Caco-2 (cell line): Measurements from ENCODE around the gene RNF167. TPM values are rescaled to one million over a fixed set of nuclear protein-coding genes. Genes with fewer than 3 reads are reported as not detected.
A peak's percentile ranks its signal among the peaks of the same experiment; 100 is the strongest.

Experiments used
- BruUV-seq: library from RNA; stranded (reverse); fragments of 400-500 nt; replicated peaks from 2 replicates; lab custom pipeline; 2021; lab: Mats Ljungman, UMichigan
- CTCF ChIA-PET: fragments of 300-600 bp; sonication (Branson Sonifier 250); formaldehyde crosslinking; loops from one replicate; lab custom pipeline; 2022; ENCODE audit warnings: antibody characterized with exemption; lab: Charles Lee
- POLR2A ChIA-PET: fragments of 300-600 bp; sonication (Branson Sonifier 250); formaldehyde crosslinking; loops from one replicate; lab custom pipeline; 2022; ENCODE audit warnings: antibody characterized with exemption; lab: Charles Lee
- DNase-seq, 2 experiments: peaks; one replicate each; pipeline versions ENCODE4 v3.0.0 to v3.0.0-alpha.2; 2020 to 2022
- H3K27me3 ChIP-seq: replicated peaks from 2 replicates; pipeline ENCODE4 v1.6.0; 2011; ENCODE audit warnings: low read length; ENCODE audit not compliant: control insufficient read depth, insufficient read depth
- H3K36me3 ChIP-seq: 2 replicates; pipeline ENCODE4 v1.5.1; 2011; ENCODE audit warnings: low read length; ENCODE audit not compliant: control insufficient read depth, insufficient read depth
- H3K4me1 ChIP-seq: fragments of 250-450 bp; sonication (Bioruptor Pico); 2 replicates; pipeline ENCODE4 v1.5.1; 2020; ENCODE audit warnings: mild to moderate bottlenecking
- H3K4me3 ChIP-seq: 2 replicates; pipeline ENCODE4 v1.5.1; 2011; ENCODE audit warnings: low read depth, mild to moderate bottlenecking, control low read depth, low read length
- H3K9me3 ChIP-seq: fragments of 250-450 bp; sonication (Bioruptor Pico); 2 replicates; pipeline ENCODE4 v1.5.1; 2020; ENCODE audit warnings: mild to moderate bottlenecking, moderate library complexity
- H3K27ac Mint-ChIP-seq: one replicate; pipeline ENCODE4 v1.8.0; 2022; ENCODE audit warnings: mixed read lengths; ENCODE audit not compliant: unreplicated experiment
- H3K27me3 Mint-ChIP-seq: one replicate; pipeline ENCODE4 v1.8.0; 2022; ENCODE audit warnings: mixed read lengths; ENCODE audit not compliant: insufficient read depth, unreplicated experiment
- H3K36me3 Mint-ChIP-seq: one replicate; pipeline ENCODE4 v1.8.0; 2022; ENCODE audit warnings: mild to moderate bottlenecking, mixed read lengths; ENCODE audit not compliant: insufficient read depth, unreplicated experiment
- H3K4me1 Mint-ChIP-seq: one replicate; pipeline ENCODE4 v1.8.0; 2022; ENCODE audit warnings: low read depth, mixed read lengths; ENCODE audit not compliant: unreplicated experiment
- H3K4me3 Mint-ChIP-seq: one replicate; pipeline ENCODE4 v1.8.0; 2022; ENCODE audit warnings: mild to moderate bottlenecking, moderate library complexity, mixed read lengths; ENCODE audit not compliant: unreplicated experiment
- H3K9me3 Mint-ChIP-seq: one replicate; pipeline ENCODE4 v1.8.0; 2022; ENCODE audit warnings: mixed read lengths; ENCODE audit not compliant: unreplicated experiment
- CTCF ChIP-seq, 2 experiments: fragments of 200-600 bp in 1 of 2; IDR thresholded peaks; 1 replicate in 1 of 2; 2 replicates in 1 of 2; pipeline versions ENCODE4 v1.5.1 to v1.8.0; 2011 to 2022; ENCODE audit warnings: antibody characterized with exemption in 1 of 2, control low read depth in 1 of 2, inconsistent platforms in 1 of 2, low read depth in 1 of 2, low read length in 1 of 2, mild to moderate bottlenecking in 1 of 2, moderate library complexity in 1 of 2; ENCODE audit not compliant: insufficient read depth in 1 of 2, severe bottlenecking in 1 of 2, unreplicated experiment in 1 of 2
- intact Hi-C: fragments of 100-400 bp; cut with micrococcal nuclease; formaldehyde crosslinking; loops from one replicate; pipeline ENCODE4 v1.10.0; 2022; ENCODE audit not compliant: unreplicated experiment
- total RNA-seq: library from RNA; stranded (reverse); gene quantifications from 2 replicates; pipeline ENCODE4 v1.2.3, GENCODE V29; 2022

RNF167 gene
- total RNA-seq, 1 experiment from 2014 or later, result 60.9 TPM

DNA sequence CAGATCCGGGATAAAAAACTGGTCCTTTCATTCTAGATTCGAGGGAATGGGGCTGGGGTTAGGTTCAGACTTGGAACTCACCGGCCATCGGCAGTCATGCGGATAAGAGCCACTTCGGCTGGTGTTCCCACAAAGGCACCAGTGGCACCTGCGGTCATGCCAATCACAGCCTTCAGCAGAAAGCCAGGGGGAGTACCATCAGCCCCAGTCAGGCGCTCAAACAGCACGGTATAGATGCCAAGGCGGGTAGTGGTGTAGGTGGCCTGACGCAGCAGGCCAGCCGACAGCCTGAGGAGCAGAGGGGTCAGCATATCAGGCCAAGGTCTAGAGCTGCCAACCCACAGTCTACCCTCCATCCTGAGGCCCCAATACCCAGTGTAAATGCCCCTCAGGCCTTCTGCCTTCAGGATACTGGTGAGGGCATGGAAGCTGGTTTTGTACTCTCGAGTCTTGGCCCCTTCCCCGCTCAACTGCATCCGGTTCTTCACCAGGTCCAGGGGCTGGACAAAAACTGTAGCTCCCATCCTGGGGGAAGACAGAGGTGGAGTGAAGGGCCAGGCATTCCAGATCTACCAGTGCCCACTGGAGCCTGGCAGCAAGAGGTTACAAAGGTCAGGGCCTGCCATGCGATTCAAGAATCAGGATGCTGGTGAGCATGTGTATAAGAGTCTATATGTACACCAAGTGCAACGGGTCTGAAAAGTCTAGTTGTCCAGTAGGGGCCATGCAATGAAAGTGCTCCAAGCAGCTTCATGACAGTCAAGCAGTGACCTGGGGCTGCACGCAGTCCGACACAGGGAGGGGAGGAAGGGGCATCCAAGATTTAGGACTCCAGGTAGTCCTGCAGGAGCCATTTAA lies 1.2 kb upstream of the RNF167 start:
- Histone ChIP-seq H3K4me3 (peak overlapping the region; percentile 73), H3K9me3 (no peaks in the 10 kb centered on the region), H3K27me3 (no peaks in the 10 kb centered on the region), H3K36me3 (no peaks in the 10 kb centered on the region), H3K4me1 (no peaks in the 10 kb centered on the region)
- Mint-ChIP-seq H3K4me1 (peaks cover 5% of the 10 kb centered on the region), H3K36me3 (peaks cover 23% of the 10 kb centered on the region), H3K4me3 (peak overlapping the region; percentile 87), H3K27ac (no peak overlapping the region), H3K27me3 (no peaks in the 10 kb centered on the region), H3K9me3 (no peaks in the 10 kb centered on the region)
- DNase-seq, result no peak
- intact Hi-C loops, result loop anchor here (1.0 kb wide), 1 partner anchor 30 kb away; no protein-coding TSS in a partner anchor
- no peak for TF ChIP-seq CTCF (IDR thresholded peaks at IDR 0.05; ENCODE audit: insufficient read depth in 1 of 2, low read depth in 1 of 2, low read length in 1 of 2, severe bottlenecking in 1 of 2, unreplicated experiment in 1 of 2)
- ChIA-PET CTCF (interaction anchor here (1.6 to 2.2 kb wide), 2 partner anchors 29 to 30 kb away, joined by 7 to 19 read pairs; partner anchors contain the start of gene SPAG7), POLR2A (interaction anchor here (1.6 to 2.6 kb wide), 3 partner anchors 13 to 30 kb away, joined by 10 to 54 read pairs (median 13); partner anchors contain the start of genes ENO3 and SPAG7)
- BruUV-seq, result TSS peak; percentile 20

DNA sequence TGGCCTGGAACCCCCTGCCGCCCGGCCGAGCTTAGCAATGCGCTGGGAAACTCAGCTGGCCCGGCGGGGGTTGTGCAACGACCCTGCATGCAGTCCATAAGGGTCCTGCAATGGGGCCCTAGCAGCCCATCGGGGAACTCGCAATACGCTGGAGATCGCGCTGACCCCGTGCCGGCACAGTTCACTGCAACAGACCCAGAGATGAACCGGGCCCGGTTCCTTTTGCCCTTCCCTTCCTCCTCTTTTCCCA lies 597 bp upstream of the RNF167 start:
- no peak for TF ChIP-seq CTCF (IDR thresholded peaks at IDR 0.05; ENCODE audit: insufficient read depth in 1 of 2, low read depth in 1 of 2, low read length in 1 of 2, severe bottlenecking in 1 of 2, unreplicated experiment in 1 of 2)
- Mint-ChIP-seq H3K4me1 (peaks cover 5% of the 10 kb centered on the region), H3K27me3 (no peaks in the 10 kb centered on the region), H3K9me3 (no peaks in the 10 kb centered on the region), H3K27ac (no peak overlapping the region), H3K4me3 (peak overlapping the region; percentile 87), H3K36me3 (peaks cover 22% of the 10 kb centered on the region)
- ChIA-PET POLR2A (interaction anchor here (0.9 to 2.6 kb wide), 6 partner anchors 13 to 292 kb away, joined by 3 to 54 read pairs (median 7); partner anchors contain the start of genes ENO3, KIF1C and SPAG7), CTCF (interaction anchor here (0.8 to 2.2 kb wide), 3 partner anchors 28 to 43 kb away, joined by 3 to 19 read pairs (median 7); partner anchors contain the start of gene SPAG7)
- BruUV-seq, result no TSS peak
- no peak for DNase-seq
- Histone ChIP-seq H3K27me3 (no peaks in the 10 kb centered on the region), H3K36me3 (no peaks in the 10 kb centered on the region), H3K4me3 (peak overlapping the region; percentile 73), H3K9me3 (no peaks in the 10 kb centered on the region), H3K4me1 (no peaks in the 10 kb centered on the region)
- intact Hi-C loops, result loop anchor here (1.0 kb wide), 1 partner anchor 30 kb away; no protein-coding TSS in a partner anchor

DNA sequence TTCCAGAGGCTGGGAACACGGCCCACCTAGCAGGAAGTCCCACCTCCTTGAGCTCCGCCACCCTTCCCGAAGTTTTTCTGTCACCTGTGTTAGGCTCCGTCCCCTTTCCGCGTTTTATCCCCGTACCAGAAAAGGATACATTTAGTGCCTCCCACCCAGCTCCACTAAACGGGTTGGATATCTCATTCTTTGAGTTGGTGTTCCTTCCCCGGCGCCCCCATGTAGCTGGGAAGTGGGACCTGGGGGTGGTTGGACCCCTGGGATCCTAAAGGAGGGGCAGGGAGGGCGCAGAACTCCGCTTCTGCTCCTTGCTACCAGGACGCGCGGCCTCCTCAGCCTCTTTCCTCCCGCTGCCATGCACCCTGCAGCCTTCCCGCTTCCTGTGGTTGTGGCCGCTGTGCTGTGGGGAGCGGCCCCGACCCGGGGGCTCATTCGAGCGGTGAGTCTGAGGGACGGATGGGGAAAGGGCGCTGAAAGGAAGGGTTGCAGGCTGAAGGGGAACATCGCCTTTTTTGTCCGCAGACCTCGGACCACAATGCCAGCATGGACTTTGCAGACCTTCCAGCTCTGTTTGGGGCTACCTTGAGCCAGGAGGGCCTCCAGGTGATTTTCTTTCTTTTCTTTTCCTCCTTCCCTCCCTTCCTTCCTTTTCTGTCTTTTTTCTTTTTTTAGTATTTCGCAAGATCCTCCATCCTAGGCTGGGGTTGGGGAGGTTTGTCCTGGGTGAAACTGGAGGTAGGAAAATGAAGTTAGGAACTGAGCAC lies 669 bp downstream of the RNF167 start:
- no peak for TF ChIP-seq CTCF (IDR thresholded peaks at IDR 0.05; ENCODE audit: insufficient read depth in 1 of 2, low read depth in 1 of 2, low read length in 1 of 2, severe bottlenecking in 1 of 2, unreplicated experiment in 1 of 2)
- peaks cover 31% of the 10 kb centered on the region for H3K36me3 Mint-ChIP-seq
- peak overlapping the region; percentile 73 for H3K4me3 ChIP-seq
- peak in 1 of 2 experiments; percentile 79 for DNase-seq
- peaks cover 5% of the 10 kb centered on the region for H3K4me1 Mint-ChIP-seq
- no peaks in the 10 kb centered on the region for H3K4me1 ChIP-seq
- CTCF ChIA-PET, result interaction anchor here (0.7 to 2.2 kb wide), 4 partner anchors 9 to 231 kb away, joined by 3 to 19 read pairs (median 5); partner anchors contain the start of genes ARRB2 and SPAG7
- H3K9me3 ChIP-seq, result no peaks in the 10 kb centered on the region
- peak overlapping the region; percentile 87 for H3K4me3 Mint-ChIP-seq
- peak overlapping the region; percentile 89 for H3K27ac Mint-ChIP-seq
- intact Hi-C loops, result loop anchor here (1.0 to 2.0 kb wide), 2 partner anchors 9 to 26 kb away; partner anchors contain the start of gene SPAG7
- H3K9me3 Mint-ChIP-seq, result no peaks in the 10 kb centered on the region
- H3K27me3 Mint-ChIP-seq, result no peaks in the 10 kb centered on the region
- no peaks in the 10 kb centered on the region; the same call in 1 of the 2 replicates for H3K36me3 ChIP-seq
- TSS peak; percentile 80 for BruUV-seq
- H3K27me3 ChIP-seq, result no peaks in the 10 kb centered on the region
- POLR2A ChIA-PET, result interaction anchor here (0.5 to 2.6 kb wide), 8 partner anchors 11 to 293 kb away, joined by 3 to 54 read pairs (median 8); partner anchors contain the start of genes ENO3, KIF1C and SPAG7
